MM.1S (cell line): Measurements from ENCODE around the gene ZNF488.

Source experiments
- DNase-seq: peaks from one replicate; pipeline ENCODE4 v3.0.0-alpha.2; 2015
- H2AFZ ChIP-seq: fragments of 300-600 bp; sonication (generic); 2 replicates; pipeline ENCODE4 v1.6.0; 2016; ENCODE audit warnings: antibody characterized with exemption, low read length
- H3F3A ChIP-seq: fragments of 300-600 bp; sonication (generic); 2 replicates; pipeline ENCODE4 v1.6.1; 2016; ENCODE audit warnings: mild to moderate bottlenecking, antibody characterized with exemption, low read length, moderate library complexity, mixed read lengths; ENCODE audit not compliant: insufficient read depth
- H3K27ac ChIP-seq: fragments of 300-600 bp; sonication (generic); 2 replicates; pipeline ENCODE4 v1.5.1; 2016; ENCODE audit warnings: mild to moderate bottlenecking, low read length
- H3K27me3 ChIP-seq: fragments of 300-600 bp; sonication (generic); replicated peaks from 2 replicates; pipeline ENCODE4 v1.6.0; 2016; ENCODE audit warnings: low read length; ENCODE audit not compliant: insufficient read depth
- H3K36me3 ChIP-seq: fragments of 300-600 bp; sonication (generic); replicated peaks from 2 replicates; pipeline ENCODE4 v1.6.1; 2016; ENCODE audit warnings: mild to moderate bottlenecking, low read length, mixed read lengths; ENCODE audit not compliant: insufficient read depth
- H3K4me1 ChIP-seq: fragments of 300-600 bp; sonication (generic); 2 replicates; pipeline ENCODE4 v1.6.1; 2016; ENCODE audit warnings: low read length, mixed read lengths
- H3K4me2 ChIP-seq: fragments of 300-600 bp; sonication (generic); 2 replicates; pipeline ENCODE4 v1.6.0; 2016; ENCODE audit warnings: low read depth, low read length
- H3K4me3 ChIP-seq: fragments of 300-600 bp; sonication (generic); 2 replicates; pipeline ENCODE4 v1.5.1; 2016; ENCODE audit warnings: low read length, mixed read lengths
- H3K79me2 ChIP-seq: fragments of 300-600 bp; sonication (generic); 2 replicates; pipeline ENCODE4 v1.6.1; 2016; ENCODE audit warnings: mixed run types, low read length, mixed read lengths
- H3K9ac ChIP-seq: fragments of 300-600 bp; sonication (generic); 2 replicates; pipeline ENCODE4 v1.6.1; 2016; ENCODE audit warnings: low read length, mixed read lengths
- H3K9me2 ChIP-seq: fragments of 300-600 bp; sonication (generic); replicated peaks from 2 replicates; pipeline ENCODE4 v1.6.1; 2016; ENCODE audit warnings: mild to moderate bottlenecking, low read length, mixed read lengths; ENCODE audit not compliant: insufficient read depth
- H3K9me3 ChIP-seq: fragments of 300-600 bp; sonication (generic); replicated peaks from 2 replicates; pipeline ENCODE4 v1.6.1; 2016; ENCODE audit warnings: mild to moderate bottlenecking, low read length, mixed read lengths; ENCODE audit not compliant: insufficient read depth
- H4K20me1 ChIP-seq: fragments of 300-600 bp; sonication (generic); 2 replicates; pipeline ENCODE4 v1.6.1; 2016; ENCODE audit warnings: mild to moderate bottlenecking, low read length, moderate library complexity, mixed read lengths; ENCODE audit not compliant: insufficient read depth
- EZH2 ChIP-seq: fragments of 300-600 bp; sonication (generic); optimal IDR thresholded peaks from 2 replicates; pipeline ENCODE3; 2017; ENCODE audit warnings: low read depth, mild to moderate bottlenecking, antibody characterized with exemption, low read length, mixed read lengths
- EZH2phosphoT487 ChIP-seq: fragments of 300-600 bp; sonication (generic); IDR thresholded peaks from 2 replicates; pipeline ENCODE4 v1.6.1; 2018; ENCODE audit warnings: antibody characterized with exemption, low read length
- TF ChIP-seq, protein P1 (sequence below): fragments of 300-600 bp; sonication (generic); IDR thresholded peaks from 2 replicates; pipeline ENCODE4 v1.5.1; 2016; ENCODE audit warnings: antibody characterized with exemption, low read length, mixed read lengths

ZNF488 gene

GRCh38 chr10:47353351-47353750 is 30.7 kb downstream of the ZNF488 start:
- Histone ChIP-seq H3K9me3 (no peaks in the 10 kb centered on the region), H3K36me3 (no peaks in the 10 kb centered on the region), H4K20me1 (no peaks in the 10 kb centered on the region), H2AFZ (no peak overlapping the region), H3K9me2 (no peaks in the 10 kb centered on the region), H3K4me1 (no peaks in the 10 kb centered on the region), H3K27me3 (peaks cover 37% of the 10 kb centered on the region), H3K4me3 (no peak overlapping the region), H3K79me2 (no peaks in the 10 kb centered on the region), H3K27ac (no peak overlapping the region), H3K4me2 (no peak overlapping the region), H3F3A (no peaks in the 10 kb centered on the region), H3K9ac (no peak overlapping the region)
- no peak for DNase-seq
- TF ChIP-seq EZH2phosphoT487, result no peak
- no peak for TF ChIP-seq EZH2
- TF ChIP-seq, protein P1, sequence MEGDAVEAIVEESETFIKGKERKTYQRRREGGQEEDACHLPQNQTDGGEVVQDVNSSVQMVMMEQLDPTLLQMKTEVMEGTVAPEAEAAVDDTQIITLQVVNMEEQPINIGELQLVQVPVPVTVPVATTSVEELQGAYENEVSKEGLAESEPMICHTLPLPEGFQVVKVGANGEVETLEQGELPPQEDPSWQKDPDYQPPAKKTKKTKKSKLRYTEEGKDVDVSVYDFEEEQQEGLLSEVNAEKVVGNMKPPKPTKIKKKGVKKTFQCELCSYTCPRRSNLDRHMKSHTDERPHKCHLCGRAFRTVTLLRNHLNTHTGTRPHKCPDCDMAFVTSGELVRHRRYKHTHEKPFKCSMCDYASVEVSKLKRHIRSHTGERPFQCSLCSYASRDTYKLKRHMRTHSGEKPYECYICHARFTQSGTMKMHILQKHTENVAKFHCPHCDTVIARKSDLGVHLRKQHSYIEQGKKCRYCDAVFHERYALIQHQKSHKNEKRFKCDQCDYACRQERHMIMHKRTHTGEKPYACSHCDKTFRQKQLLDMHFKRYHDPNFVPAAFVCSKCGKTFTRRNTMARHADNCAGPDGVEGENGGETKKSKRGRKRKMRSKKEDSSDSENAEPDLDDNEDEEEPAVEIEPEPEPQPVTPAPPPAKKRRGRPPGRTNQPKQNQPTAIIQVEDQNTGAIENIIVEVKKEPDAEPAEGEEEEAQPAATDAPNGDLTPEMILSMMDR, result no peak

DNA sequence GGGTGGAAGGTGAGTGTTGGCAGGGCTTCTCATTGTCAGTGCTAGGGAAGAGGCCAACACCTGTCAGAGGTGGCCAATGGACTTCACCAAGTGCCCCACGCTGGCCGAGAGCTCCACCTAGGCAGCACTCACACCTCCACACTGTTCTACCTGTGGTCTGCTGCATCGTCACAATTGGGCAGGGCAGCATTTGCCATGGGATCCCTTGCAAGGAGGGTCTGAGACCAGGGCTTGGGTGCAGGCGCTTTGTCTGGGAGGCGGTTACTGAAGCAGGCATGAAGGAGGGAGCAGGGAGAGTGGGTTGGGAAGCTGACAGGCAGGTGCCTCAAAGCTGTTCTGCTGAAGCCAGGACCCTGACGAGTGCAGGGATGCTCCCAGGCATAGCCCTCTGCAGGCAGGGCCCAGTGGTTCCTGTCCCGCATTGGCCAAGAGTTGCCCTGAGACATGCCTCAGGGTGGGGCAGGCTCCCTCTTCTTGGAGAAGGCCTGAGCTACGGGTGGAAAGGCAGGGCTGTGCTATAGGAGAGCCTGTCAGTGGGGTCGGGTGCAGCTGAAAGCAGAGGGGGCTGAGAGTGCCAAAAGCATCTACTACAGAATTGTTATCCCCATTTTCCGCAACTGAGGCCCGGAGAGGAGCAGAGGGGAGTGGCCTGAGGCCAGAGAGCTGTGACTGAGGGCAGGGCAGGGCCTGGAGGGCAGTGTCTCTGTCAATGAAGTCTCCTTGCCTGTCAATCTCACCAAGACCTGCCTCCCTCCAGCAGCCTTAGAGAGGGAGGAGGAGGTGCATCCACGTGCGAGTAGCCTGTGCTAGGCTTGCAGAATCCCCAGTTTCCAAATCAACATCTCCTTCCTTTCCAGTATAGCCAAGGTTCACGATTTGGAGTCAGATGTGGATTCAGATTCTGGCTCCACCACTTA is 31.9 kb downstream of the ZNF488 start:
- no peak for DNase-seq
- no peak overlapping the region for H3K4me3 ChIP-seq
- no peak overlapping the region for H3K9ac ChIP-seq
- no peaks in the 10 kb centered on the region for H3K79me2 ChIP-seq
- H3K9me3 ChIP-seq, result no peaks in the 10 kb centered on the region
- TF ChIP-seq, protein P1, result no peak
- TF ChIP-seq EZH2phosphoT487, result no peak
- no peak for TF ChIP-seq EZH2
- no peaks in the 10 kb centered on the region for H4K20me1 ChIP-seq
- no peaks in the 10 kb centered on the region for H3F3A ChIP-seq
- H3K27me3 ChIP-seq, result peaks cover 47% of the 10 kb centered on the region
- H2AFZ ChIP-seq, result no peak overlapping the region
- H3K4me1 ChIP-seq, result no peaks in the 10 kb centered on the region
- no peak overlapping the region for H3K4me2 ChIP-seq
- no peaks in the 10 kb centered on the region for H3K36me3 ChIP-seq
- H3K27ac ChIP-seq, result no peak overlapping the region
- no peaks in the 10 kb centered on the region for H3K9me2 ChIP-seq

- Histone ChIP-seq H3K9me2 (no peaks in the 10 kb centered on the region), H2AFZ (no peak overlapping the region), H3K4me3 (no peak overlapping the region), H3K4me1 (no peaks in the 10 kb centered on the region), H3K27me3 (peaks cover 51% of the 10 kb centered on the region), H3F3A (no peaks in the 10 kb centered on the region), H3K4me2 (no peak overlapping the region), H3K9me3 (no peaks in the 10 kb centered on the region), H3K9ac (no peak overlapping the region), H3K79me2 (no peaks in the 10 kb centered on the region), H3K27ac (no peak overlapping the region), H3K36me3 (no peaks in the 10 kb centered on the region), H4K20me1 (no peaks in the 10 kb centered on the region)
- no peak for DNase-seq
- no peak for TF ChIP-seq EZH2
- no peak for TF ChIP-seq EZH2phosphoT487
- TF ChIP-seq, protein P1, result no peak
Observed at GRCh38 chr10:47350671-47351640, 33.1 kb downstream of the ZNF488 start.
